ENCODE measurements around the gene VAC14.

VAC14 gene

DNA sequence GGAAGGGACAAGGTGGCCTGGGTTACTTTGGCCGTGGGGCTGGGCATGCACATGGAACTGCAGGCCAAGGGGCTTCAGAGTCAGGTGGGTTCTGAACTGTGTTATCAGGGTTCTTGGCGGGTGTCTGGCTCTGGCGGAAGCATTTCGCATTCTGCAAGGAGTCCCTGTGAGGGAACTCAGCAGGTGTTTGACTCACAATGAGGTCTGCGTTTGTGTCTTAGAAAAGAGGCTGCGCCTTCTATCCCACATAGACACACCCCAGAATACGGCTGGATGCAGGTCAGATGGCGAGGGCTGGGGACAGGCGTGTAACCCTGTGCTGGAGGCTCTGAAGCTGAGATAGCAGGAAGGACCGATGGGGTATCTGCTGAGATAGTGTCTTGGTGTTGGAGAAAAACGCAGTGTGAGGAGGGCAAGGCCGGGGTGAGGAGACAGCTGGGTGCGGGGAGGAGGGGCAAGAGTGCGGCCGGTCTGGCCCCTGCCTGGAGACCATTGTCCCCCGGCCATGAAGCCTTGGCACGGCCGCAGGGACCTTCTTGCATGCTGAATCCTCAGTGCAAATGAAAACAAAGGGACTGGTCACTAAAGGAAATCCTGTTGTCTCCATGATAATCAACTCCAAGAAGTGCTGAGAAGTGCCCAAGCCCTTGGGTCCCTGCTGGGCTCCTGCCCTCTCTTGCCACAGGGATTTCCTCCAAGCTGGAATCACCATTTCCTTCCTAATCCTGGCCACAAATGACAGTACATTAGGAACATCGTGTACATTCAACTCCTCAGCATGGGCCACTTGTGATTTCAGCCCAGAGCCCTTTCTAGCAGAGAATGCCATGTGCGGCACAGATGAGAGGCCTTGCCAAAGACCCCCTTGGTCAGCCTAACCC is 92.4 kb downstream of the VAC14 start:
- no peak for DNase-seq (ENCODE audit: low read depth, low spot score)

GRCh38 chr16:70706948-70707465 is 94.0 kb downstream of the VAC14 start:
- DNase-seq (ENCODE audit: low read depth, low spot score) = no peak

DNA sequence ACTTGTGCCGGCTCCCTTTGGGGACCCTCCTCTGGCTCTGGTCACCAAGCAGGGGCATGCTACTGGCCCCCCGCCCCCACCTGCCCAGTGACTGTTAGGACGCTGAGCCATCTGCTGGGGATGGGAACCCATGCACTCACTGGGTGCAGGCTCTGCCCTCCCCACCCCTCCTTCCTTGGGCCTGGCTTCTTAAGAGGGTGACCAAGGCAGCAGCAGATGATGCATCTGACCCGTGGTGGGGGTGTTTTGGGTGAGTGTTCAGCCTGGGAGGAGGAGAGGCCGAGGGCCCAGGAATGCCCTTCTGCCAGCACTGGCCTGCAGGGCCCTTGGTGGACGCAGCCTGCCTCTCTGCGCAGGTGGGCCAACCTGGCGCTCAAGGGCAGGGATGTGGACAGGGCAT is 95.9 kb downstream of the VAC14 start:
- DNase-seq (ENCODE audit: low read depth, low spot score) = no peak

- no peak for DNase-seq (ENCODE audit: low read depth, low spot score)
These were observed 96.4 kb downstream of the VAC14 start for GRCh38 chr16:70704586-70704985.

GRCh38 chr16:70703835-70704381 is 97.0 kb downstream of the VAC14 start:
- no peak for DNase-seq (ENCODE audit: low read depth, low spot score)

DNA sequence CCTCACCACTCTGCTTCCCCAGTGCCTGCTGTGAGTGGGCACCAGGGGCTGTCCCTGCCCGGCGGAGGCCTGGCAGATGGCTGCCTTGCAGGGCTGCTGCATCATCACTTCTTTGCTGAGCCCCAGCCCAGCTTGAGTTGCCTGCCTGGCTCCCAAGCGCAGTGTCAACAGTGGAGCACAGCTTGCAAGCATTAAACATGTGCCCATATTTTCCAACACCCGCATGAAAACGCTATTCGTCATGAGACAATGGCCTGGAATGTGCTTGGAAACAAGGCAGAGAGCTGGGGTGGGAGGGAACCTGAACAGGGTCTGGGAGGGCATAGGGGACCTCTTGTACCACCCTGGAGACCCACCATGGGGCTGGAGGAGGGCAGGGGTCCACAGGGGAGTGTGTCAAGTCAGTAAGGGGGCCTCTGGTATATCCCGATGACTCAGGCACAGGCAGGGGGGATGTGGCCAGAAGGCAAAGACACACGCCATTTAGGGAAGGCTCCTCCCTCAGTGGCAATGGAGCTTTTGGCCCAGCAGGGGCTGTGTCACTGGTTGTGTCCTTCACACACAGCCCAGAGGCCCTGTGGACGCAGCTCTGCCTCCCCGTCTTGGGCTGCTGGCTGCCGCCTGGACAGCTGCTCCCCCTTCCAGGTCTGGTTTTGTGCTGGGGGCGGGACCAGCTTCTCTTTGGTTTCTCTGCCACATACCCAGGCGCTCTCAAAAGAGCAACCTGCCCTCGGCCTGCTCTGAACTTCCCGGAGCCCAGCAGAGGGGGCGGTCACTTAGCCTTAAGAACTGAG is 97.7 kb downstream of the VAC14 start:
- peak; percentile 89 for DNase-seq (ENCODE audit: low read depth, low spot score)

GRCh38 chr16:70702624-70703023 is 98.3 kb downstream of the VAC14 start:
- no peak for DNase-seq (ENCODE audit: low read depth, low spot score)

DNA sequence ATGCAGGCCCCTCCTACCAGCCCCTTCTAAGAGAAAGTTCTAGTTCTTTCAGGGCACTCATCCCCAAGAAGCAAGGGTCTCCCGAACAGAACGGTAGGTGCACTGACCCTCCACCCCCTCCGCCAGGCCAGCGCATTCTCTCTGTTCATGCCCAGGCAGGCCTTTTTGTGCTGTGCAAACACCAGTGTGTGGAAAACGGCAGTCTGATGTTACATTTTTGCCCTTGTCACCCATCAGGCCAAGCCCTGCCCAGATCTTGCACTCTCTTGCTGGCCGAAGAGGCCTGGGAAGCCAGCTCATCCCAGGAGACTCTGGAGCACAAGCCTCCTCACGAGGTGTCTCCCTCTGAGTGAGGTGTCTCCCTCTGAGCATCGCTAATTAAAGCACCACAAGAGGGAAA is 99.0 kb downstream of the VAC14 start:
- no peak for DNase-seq (ENCODE audit: low read depth, low spot score)

DNA sequence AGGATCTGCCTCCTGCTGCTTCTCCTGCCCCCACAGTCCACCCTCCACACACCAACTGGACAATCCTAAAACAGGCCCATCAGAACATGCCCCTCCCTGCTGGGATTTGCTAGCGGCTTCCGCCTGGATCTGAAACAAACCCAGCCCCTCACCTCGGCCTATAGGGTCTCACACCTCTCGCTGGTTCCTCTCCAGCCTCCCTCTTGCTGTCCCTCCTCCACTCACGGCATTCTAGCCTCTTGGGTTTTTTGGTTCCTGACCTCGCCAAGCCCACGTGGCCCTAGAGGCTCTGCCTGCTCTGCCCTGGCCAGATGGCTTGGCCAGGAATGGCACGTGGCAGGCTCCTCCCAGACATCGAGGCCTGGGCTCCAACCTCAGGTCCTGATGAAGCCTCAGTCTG is 99.4 kb downstream of the VAC14 start:
- DNase-seq (ENCODE audit: low read depth, low spot score) = no peak

DNA sequence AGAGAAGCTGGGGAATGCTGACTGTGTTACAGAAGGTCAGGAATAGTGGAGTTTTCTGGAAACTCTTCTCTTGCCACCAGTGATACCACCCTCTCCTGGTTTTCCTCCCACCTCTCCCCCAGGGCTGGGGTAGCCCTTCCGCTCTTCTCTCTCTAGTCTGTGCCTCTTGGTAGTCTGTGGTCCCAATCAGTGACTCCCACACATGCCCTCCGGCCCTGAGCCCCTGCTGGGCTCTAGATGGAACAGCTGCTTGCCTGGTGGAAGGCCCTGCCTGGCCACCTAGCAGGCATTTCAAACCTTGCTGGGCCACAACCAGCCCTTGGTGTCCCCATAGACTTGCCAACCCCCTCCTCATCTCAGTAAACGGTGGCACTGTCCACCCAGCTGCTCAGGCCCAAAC is 99.9 kb downstream of the VAC14 start:
- no peak for DNase-seq (ENCODE audit: low read depth, low spot score)

DNA sequence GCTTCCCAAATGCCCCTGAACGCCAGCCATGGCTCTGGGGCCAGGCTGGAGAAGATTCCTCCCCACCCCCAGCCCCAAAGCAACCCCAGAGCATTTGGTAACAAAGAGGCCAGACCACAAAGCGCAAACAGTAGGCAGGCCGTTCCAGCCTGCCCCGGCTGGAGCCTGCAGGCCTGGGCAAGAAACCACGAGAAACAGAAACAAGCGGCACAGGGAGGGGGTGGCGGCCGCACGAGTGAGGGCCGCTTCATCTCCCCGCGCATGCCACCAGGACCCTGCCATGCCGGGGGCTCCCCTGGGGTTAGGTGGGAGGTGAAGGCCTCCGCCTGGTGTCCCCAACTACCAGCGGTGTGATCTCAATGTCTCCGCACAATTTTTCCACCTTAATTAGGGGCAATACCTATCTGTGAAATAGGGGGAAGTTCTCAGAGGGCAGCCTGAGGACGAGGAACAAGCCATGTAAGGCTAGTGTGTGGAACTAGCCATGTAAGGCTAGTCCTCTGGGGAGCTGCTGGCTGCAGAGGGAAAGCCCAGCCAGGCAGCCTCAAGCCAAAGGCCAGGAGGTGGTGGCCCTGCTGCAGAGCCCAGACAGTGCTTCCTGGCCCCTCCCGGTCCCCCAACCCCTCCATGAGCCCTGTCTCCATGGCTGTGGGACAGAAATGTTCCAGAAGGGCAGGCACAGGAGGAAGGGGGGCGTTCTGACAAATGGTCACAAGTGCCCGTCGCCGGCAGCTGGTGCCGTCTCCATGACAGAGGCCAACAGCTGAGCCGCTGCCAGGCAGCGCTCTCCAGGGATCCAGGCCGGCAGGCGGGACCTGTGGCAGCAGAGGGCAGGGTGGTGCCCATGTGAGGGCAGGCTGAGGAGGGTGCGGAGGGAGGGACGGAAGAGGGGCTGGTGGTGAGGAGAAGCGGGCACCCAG is 100.6 kb downstream of the VAC14 start:
- peak; percentile 48 for DNase-seq (ENCODE audit: low read depth, low spot score)

DNA sequence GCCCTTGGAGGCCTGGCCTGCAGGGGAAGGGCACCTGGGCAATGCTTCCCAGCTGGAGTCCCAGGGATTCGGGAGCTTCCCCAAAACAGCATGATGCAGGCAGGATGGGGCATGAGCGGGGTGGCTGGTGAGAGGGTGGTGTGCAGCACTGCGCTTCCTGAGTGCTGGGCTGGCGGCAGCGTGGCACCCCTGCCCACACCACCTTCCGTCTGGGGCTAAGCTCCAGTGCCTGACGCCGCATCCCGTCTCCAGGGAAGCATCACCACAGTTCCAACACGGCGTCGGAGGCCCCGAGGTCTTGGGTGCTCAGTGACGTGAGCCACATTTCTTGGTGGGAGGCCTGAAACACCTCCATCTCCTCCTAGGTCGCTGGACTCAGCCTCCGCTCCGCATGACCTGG is 101.3 kb downstream of the VAC14 start:
- no peak for DNase-seq (ENCODE audit: low read depth, low spot score)

GRCh38 chr16:70698901-70699300 is 102.1 kb downstream of the VAC14 start:
- DNase-seq (ENCODE audit: low read depth, low spot score) = no peak

GRCh38 chr16:70697594-70698170 is 103.3 kb downstream of the VAC14 start:
- DNase-seq (ENCODE audit: low read depth, low spot score) = peak; percentile 64

DNA sequence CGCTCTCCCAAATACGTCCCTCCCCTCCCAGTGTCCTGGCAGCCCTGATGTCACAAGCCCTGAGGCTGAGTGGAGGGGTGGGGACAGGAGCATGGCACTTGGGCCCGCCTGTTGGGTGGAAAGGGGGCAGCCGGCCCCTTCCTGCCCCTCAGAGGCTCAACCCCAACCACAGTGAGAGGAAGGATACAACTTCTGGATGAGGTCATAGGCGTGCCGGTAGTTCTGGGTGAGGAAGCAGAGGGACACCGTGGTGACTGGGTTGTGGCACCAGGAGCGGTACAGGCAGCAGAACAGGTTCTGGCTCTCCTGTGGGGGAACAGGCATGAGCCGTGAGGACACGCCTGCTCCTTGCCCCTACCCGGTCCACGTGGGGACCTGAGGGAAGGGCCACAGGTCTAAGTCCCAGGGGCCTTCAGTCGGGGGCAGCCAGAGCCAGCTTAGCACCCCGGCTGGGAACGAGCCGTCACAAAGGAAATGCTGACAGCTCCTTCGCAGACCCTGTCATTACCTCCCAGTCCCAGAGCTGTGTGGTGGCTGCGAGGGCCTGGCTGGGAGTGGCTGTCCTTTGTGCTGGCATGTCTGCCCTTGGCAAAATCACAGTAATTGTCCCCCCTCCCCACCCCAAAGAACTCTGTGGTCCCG is 103.9 kb downstream of the VAC14 start:
- DNase-seq (ENCODE audit: low read depth, low spot score) = peak; percentile 85

GRCh38 chr16:70696355-70696754 is 104.6 kb downstream of the VAC14 start:
- DNase-seq (ENCODE audit: low read depth, low spot score) = no peak

- peak; percentile 62 for DNase-seq (ENCODE audit: low read depth, low spot score)
These were observed 105.5 kb downstream of the VAC14 start for GRCh38 chr16:70695331-70696070.

- no peak for DNase-seq (ENCODE audit: low read depth, low spot score)
These were observed 106.1 kb downstream of the VAC14 start for GRCh38 chr16:70694868-70695218.

DNA sequence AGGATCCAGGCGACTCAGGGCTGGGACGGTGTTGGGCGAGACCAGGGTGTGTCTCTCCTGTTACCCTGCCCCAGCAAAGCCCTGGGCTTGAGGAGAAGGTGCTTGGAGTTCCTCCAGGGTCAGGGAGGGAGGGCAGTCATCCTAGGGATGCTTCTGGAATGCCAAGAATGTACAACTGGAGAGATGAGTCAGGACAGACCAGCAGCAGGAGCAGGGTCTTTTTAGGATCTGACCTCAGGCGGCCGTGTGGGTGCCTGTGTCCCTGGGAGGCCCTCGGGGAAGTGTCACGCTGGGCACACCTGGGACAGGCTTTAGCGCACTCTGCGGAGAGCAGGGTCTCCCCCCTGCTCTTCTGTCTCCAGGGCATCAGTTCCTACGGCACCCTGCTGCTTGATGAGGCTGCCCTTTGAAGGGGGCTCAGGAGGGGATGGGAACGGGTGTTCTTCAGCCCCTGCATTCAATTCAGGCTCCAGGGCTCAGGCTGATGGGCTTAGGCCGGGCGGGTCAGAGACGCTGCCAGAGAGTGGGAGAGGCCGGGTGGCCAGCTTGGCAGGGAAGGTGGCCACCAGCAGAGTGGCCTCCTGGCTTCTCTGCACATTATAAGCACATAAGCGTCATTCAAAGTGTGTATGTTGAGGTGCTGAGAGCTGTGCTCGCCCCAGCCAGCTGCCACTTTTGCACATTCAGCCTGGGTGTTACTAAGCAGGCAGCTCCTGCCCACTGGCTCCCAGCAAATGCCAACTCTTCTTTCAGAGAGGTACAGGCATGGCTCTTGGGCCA is 106.7 kb downstream of the VAC14 start:
- DNase-seq (ENCODE audit: low read depth, low spot score) = peak; percentile 96
